Omental fat pad (tissue), 4 donors: ENCODE results near the gene TFEB. TPM values are rescaled to one million over a fixed set of nuclear protein-coding genes. Genes with fewer than 3 reads are reported as not detected.

Source experiments
- ATAC-seq: fragments of 150-250 bp; one replicate; pipeline ENCODE4 v1.9.1; 2016; ENCODE audit warnings: mild to moderate bottlenecking, moderate library complexity; ENCODE audit not compliant: low FRiP score
- DNase-seq: peaks from one replicate; pipeline ENCODE4 v3.0.0-alpha.2; 2019; ENCODE audit warnings: low spot score
- CTCF ChIP-seq, 3 donors: fragments of 450-650 bp; IDR thresholded peaks; one replicate each; pipeline ENCODE4 v1.5.1; 2016 to 2017; ENCODE audit warnings: antibody characterized with exemption in 3 of 3, mild to moderate bottlenecking in 3 of 3, moderate library complexity in 2 of 3
- total RNA-seq, 4 donors: library from RNA; depleted of rRNA; stranded (reverse); fragments of >200 nt; gene quantifications; one replicate each; pipeline ENCODE4 v1.1.0, GENCODE V29; 2016

Gene TFEB
- total RNA-seq, 4 donors from 2014 or later, result 7.1 to 24.4 (median 14.5) TPM

- TF ChIP-seq CTCF (IDR thresholded peaks at IDR 0.05), result no peak
- ATAC-seq, result no peak
Observed at GRCh38 chr6:41675176-41675775, 60.1 kb downstream of the TFEB start.

GRCh38 chr6:41674231-41675000, 61.0 kb downstream of the TFEB start:
- ATAC-seq (no peak), DNase-seq (no peak)
- TF ChIP-seq CTCF (IDR thresholded peaks at IDR 0.05), result no peak

More at GRCh38 chr6:41675176-41675775, 60.1 kb downstream of the TFEB start:
- DNase-seq, result no peak

GRCh38 chr6:41673704-41674000, 61.8 kb downstream of the TFEB start:
- ATAC-seq (no peak), DNase-seq (no peak)
- no peak for TF ChIP-seq CTCF (IDR thresholded peaks at IDR 0.05)

GRCh38 chr6:41672816-41673703, 62.3 kb downstream of the TFEB start:
- ATAC-seq (no peak), DNase-seq (no peak)
- TF ChIP-seq CTCF (IDR thresholded peaks at IDR 0.05), result no peak

GRCh38 chr6:41672016-41672415, 63.4 kb downstream of the TFEB start:
- no peak for DNase-seq
- no peak for TF ChIP-seq CTCF (IDR thresholded peaks at IDR 0.05)
- no peak for ATAC-seq

GRCh38 chr6:41671376-41671775, 64.0 kb downstream of the TFEB start:
- no peak for DNase-seq
- no peak for ATAC-seq
- TF ChIP-seq CTCF (IDR thresholded peaks at IDR 0.05), result no peak
